SK-N-SH (cell line): ENCODE data around the gene ZCCHC10.

Experiments used
- CTCF ChIP-seq: fragments of 200-600 bp; sonication (generic); IDR thresholded peaks from 2 replicates; pipeline ENCODE4 v1.6.1; 2017; ENCODE audit warnings: antibody characterized with exemption, mild to moderate bottlenecking, moderate library complexity
- EZH2phosphoT487 ChIP-seq: fragments of 200-600 bp; sonication (generic); IDR thresholded peaks from 2 replicates; pipeline ENCODE4 v1.6.1; 2017; ENCODE audit warnings: low read depth, mixed run types, mild to moderate bottlenecking, antibody characterized with exemption, moderate library complexity, borderline replicate concordance
- FOSL2 ChIP-seq: IDR thresholded peaks from 2 replicates; pipeline ENCODE4 v1.4.0; 2012; ENCODE audit warnings: low read depth, mild to moderate bottlenecking, moderate library complexity, borderline replicate concordance
- GABPA ChIP-seq: IDR thresholded peaks from 2 replicates; pipeline ENCODE4 v1.4.0; 2012; ENCODE audit warnings: low read depth, mild to moderate bottlenecking
- IRF3 ChIP-seq: fragments of 150-350 bp; IDR thresholded peaks from 2 replicates; pipeline ENCODE4 v1.6.1; 2016; ENCODE audit warnings: mild to moderate bottlenecking, low read depth, low read length
- JUND ChIP-seq: IDR thresholded peaks from 2 replicates; pipeline ENCODE4 v1.4.0; 2012
- POLR2AphosphoS5 ChIP-seq: IDR thresholded peaks from 2 replicates; pipeline ENCODE4 v1.6.1; 2012; ENCODE audit warnings: low read depth, low read length
- RAD21 ChIP-seq: IDR thresholded peaks from 2 replicates; pipeline ENCODE4 v1.6.1; 2012; ENCODE audit warnings: mild to moderate bottlenecking, low read length
- RCOR1 ChIP-seq: fragments of 150-350 bp; IDR thresholded peaks from 2 replicates; pipeline ENCODE4 v1.6.1; 2017; ENCODE audit warnings: antibody characterized with exemption, low read length
- REST ChIP-seq: IDR thresholded peaks from 2 replicates; pipeline ENCODE4 v1.6.1; 2012; ENCODE audit warnings: mild to moderate bottlenecking, low read depth, low read length, moderate library complexity
- RFX5 ChIP-seq: IDR thresholded peaks from 2 replicates; pipeline ENCODE4 v1.6.1; 2012; ENCODE audit warnings: mild to moderate bottlenecking, improper control_type of control experiment, low read length
- USF2 ChIP-seq: fragments of 150-350 bp; IDR thresholded peaks from 2 replicates; pipeline ENCODE4 v1.6.1; 2017; ENCODE audit warnings: antibody characterized with exemption, low read length, low read depth, borderline replicate concordance
- YY1 ChIP-seq: IDR thresholded peaks from 2 replicates; pipeline ENCODE4 v1.4.0; 2012; ENCODE audit warnings: low read depth, mild to moderate bottlenecking
- ZBTB33 ChIP-seq: IDR thresholded peaks from 2 replicates; pipeline ENCODE4 v1.4.0; 2012; ENCODE audit warnings: low read depth, borderline replicate concordance

- no peak for TF ChIP-seq CTCF
- no peak for TF ChIP-seq EZH2phosphoT487
- no peak for TF ChIP-seq FOSL2
- TF ChIP-seq POLR2AphosphoS5: no peak
- TF ChIP-seq RCOR1: no peak
- no peak for TF ChIP-seq RAD21
- no peak for TF ChIP-seq RFX5
- no peak for TF ChIP-seq YY1
- no peak for TF ChIP-seq JUND
- no peak for TF ChIP-seq GABPA
- TF ChIP-seq ZBTB33: no peak
- no peak for TF ChIP-seq USF2
- TF ChIP-seq IRF3: no peak
- TF ChIP-seq REST: no peak
Measured at GRCh38 chr5:133066045-133066444, 39.7 kb upstream of the ZCCHC10 start.
